SKM-1 treated with dmso at 0.1 percent for 144 hours (cell line): ENCODE measurements around the gene TP53RK.

Source experiments
- DNase-seq: peaks from one replicate; lab custom pipeline; 2025; ENCODE audit not compliant: unreplicated experiment; lab: John Stamatoyannopoulos, UW

Gene TP53RK

GRCh38 chr20:46640536-46641311, 48.5 kb downstream of the TP53RK start:
- no peak for DNase-seq

- no peak for DNase-seq
Measured at GRCh38 chr20:46640044-46640443, 49.2 kb downstream of the TP53RK start.

- no peak for DNase-seq
Measured at GRCh38 chr20:46639587-46639986, 49.7 kb downstream of the TP53RK start.

- DNase-seq = no peak
Measured at GRCh38 chr20:46638898-46639274, 50.4 kb downstream of the TP53RK start.

GRCh38 chr20:46638134-46638897, 50.9 kb downstream of the TP53RK start:
- DNase-seq = no peak

- no peak for DNase-seq
Measured at GRCh38 chr20:46637427-46638133, 51.7 kb downstream of the TP53RK start.

- DNase-seq = no peak
Measured at GRCh38 chr20:46637020-46637419, 52.2 kb downstream of the TP53RK start.

GRCh38 chr20:46636514-46636913, 52.7 kb downstream of the TP53RK start:
- DNase-seq = no peak

- no peak for DNase-seq
Measured at GRCh38 chr20:46635514-46636136, 53.6 kb downstream of the TP53RK start.

GRCh38 chr20:46634528-46634927, 54.7 kb downstream of the TP53RK start:
- no peak for DNase-seq
